Esophagus mucosa (tissue), 1 donor: ENCODE measurements around the gene ATP2A1. TPM values are rescaled to one million over a fixed set of nuclear protein-coding genes. Genes with fewer than 3 reads are reported as not detected.
"Not testable (repeated sequence)": the region's sequence is repeated elsewhere in the genome, so short reads cannot be mapped to it uniquely, and the experiment has no call there.

Source experiments
- ATAC-seq: fragments of 200-7000 bp; cut with Tn5 transposase; one replicate; pipeline ENCODE4 v1.9.1; 2020
- total RNA-seq: library from RNA; stranded (reverse); gene quantifications from one replicate; pipeline ENCODE4 v1.2.4, GENCODE V29; 2023
- donor health status: DM: yes; HTN: yes; CAD: no.

ATP2A1 gene
- total RNA-seq, 1 donor from 2014 or later = 0.48 TPM

DNA sequence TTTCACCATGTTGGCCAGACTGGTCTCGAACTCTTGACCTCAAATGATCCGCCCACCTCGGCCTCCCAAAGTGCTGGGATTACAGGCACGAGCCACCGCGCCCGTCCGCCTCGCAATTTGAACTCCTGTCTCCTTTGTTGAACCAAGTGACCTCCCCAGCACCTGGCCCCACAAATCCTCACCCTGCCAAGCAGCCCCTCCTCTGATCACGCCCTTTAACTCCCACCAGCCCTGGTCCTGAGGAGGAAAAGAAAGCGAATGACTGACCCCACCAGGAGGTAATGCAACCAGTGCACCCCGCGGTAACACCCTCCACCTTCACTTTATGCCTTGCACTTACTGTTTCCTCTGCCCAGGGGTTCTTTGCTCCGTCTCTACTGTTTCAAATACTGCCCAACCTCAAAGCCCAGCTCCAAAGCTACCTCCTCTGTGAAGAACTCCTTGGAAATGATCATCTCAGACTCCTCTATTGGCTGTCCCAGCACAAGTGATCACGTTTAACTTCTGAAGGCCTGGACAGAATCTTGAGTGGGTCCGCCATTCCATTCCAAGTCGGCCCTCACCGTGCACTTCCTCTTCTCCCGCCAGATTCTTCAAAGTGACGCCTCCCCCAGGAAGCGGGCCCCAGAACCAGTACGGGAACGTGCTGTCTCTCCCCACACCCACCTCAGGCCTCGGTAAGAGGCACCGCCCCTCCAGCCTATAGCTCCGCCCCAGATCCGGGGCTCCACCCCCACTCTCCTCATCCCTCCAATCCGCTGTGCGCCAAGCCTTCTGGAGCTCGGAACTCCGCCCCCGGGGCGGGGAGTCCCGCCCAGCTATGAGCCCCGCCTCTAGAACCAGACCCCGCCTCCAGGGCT lies 57.9 kb downstream of the ATP2A1 start:
- ATAC-seq = peak; percentile 86

- ATAC-seq = no peak
Measured at GRCh38 chr16:28936784-28937155, 58.5 kb downstream of the ATP2A1 start.

DNA sequence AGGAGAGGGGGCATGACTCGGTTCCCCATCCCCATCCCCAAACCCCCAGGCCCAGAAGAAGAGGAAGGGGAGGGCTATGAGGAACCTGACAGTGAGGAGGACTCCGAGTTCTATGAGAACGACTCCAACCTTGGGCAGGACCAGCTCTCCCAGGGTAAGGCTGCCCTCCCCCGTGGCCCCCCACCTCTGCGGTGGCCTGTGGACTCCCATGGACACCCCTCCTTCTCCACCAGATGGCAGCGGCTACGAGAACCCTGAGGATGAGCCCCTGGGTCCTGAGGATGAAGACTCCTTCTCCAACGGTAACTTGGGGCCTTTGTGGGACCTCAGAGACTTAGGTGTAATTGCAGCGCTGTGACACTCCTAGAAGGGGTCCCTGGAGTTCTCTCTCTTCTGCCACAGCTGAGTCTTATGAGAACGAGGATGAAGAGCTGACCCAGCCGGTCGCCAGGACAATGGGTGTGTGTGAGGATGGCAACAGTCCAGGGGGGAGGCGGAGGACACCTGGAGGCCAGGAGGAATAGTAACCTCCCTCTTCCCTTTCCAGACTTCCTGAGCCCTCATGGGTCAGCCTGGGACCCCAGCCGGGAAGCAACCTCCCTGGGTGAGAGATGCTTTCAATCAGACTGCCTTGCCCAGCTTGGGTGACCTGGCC lies 59.1 kb downstream of the ATP2A1 start:
- ATAC-seq = no peak

DNA sequence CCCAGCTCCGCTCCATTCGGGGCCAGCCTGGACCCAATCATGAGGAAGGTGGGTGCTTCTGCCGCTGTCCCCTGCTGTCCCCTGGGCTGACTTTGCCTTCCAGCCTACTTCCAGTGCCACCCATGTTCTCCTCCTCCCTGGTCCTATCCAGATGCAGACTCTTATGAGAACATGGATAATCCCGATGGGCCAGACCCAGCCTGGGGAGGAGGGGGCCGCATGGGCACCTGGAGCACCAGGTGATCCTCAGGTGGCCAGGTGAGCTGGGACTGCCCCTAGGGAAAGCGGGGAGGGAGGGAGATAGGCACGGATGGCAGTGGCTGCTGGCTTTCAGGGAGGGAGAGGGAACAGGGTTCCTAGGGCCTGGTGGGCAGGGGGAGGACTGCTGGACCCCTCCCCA lies 60.4 kb downstream of the ATP2A1 start:
- ATAC-seq = no peak

DNA sequence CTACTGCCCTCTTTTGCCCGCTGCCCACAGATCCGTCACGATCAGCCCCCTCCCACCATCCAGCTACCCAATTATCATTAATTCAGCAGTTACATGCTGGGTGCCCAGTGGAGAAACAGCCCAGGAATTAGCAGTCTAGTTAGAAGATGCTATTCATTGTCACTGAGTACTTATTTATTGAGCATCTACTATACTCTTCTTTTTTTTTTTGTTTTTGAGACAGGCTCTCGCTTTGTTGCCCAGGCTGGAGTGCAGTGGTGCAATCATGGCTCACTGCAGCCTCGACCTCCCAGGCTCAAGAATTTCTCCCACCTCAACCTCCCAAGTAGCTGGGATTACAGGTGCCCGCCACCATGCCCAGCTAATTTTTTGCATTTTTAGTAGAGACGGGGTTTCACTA lies 61.5 kb downstream of the ATP2A1 start:
- not testable (repeated sequence) for ATAC-seq

GRCh38 chr16:28943281-28943680 lies 65.0 kb downstream of the ATP2A1 start:
- ATAC-seq = no peak

- no peak for ATAC-seq
Measured at GRCh38 chr16:28946681-28947080, 68.4 kb downstream of the ATP2A1 start.

DNA sequence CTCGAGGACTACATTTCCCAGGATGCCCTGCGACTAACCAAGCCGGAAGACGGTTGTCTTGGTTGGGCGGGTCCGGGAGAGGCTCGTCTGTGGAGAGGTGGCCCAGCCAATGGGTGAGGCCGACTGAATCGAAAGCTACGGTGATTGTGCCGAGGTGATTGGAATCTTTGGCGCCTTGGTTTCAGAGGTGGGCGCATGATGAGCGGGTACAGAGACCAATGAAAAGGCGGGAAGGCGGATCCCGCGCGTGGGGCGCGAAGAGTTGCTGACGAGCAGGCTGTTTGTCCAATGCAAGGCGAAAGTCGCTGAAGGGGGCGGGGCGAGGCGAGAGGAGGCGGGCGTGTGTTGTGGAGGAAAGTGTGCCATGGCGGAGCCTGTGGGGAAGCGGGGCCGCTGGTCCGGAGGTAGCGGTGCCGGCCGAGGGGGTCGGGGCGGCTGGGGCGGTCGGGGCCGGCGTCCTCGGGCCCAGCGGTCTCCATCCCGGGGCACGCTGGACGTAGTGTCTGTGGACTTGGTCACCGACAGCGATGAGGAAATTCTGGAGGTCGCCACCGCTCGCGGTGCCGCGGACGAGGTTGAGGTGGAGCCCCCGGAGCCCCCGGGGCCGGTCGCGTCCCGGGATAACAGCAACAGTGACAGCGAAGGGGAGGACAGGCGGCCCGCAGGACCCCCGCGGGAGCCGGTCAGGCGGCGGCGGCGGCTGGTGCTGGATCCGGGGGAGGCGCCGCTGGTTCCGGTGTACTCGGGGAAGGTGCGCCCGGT lies 72.5 kb downstream of the ATP2A1 start, which contains the start of gene NFATC2IP:
NFATC2IP (plus strand) TSS at position 290 of the 762 bp plus-strand sequence; CDS start at position 365, 75 bp downstream.
- ATAC-seq = peak; percentile 98

GRCh38 chr16:28951410-28951943 lies 73.2 kb downstream of the ATP2A1 start:
- ATAC-seq = peak; percentile 72

Other genes starting within 250 kb of the ATP2A1 start
- gene NPIPB8, start 240.4 kb upstream of the ATP2A1 start, total RNA-seq = 0.24 TPM
- 318 TPM for gene EIF3C, start 167.0 kb upstream of the ATP2A1 start, total RNA-seq
- 0.84 TPM for gene NPIPB9, start 126.7 kb upstream of the ATP2A1 start, total RNA-seq
- 67.0 TPM for gene ATXN2L, start 55.5 kb upstream of the ATP2A1 start, total RNA-seq
- gene TUFM, start 32.1 kb upstream of the ATP2A1 start, total RNA-seq = 137 TPM
- gene SH2B1, start 14.6 kb upstream of the ATP2A1 start, total RNA-seq = 15.7 TPM
- 15.8 TPM for gene RABEP2, start 46.8 kb downstream of the ATP2A1 start, total RNA-seq
- 0.40 TPM for gene CD19, start 53.5 kb downstream of the ATP2A1 start, total RNA-seq
- 21.3 TPM for gene NFATC2IP, start 72.4 kb downstream of the ATP2A1 start, total RNA-seq
- 22.5 TPM for gene SPNS1, start 96.3 kb downstream of the ATP2A1 start, total RNA-seq
- gene LAT, start 106.6 kb downstream of the ATP2A1 start, total RNA-seq = 3.5 TPM